ENCODE data around the gene PATZ1.

DNA sequence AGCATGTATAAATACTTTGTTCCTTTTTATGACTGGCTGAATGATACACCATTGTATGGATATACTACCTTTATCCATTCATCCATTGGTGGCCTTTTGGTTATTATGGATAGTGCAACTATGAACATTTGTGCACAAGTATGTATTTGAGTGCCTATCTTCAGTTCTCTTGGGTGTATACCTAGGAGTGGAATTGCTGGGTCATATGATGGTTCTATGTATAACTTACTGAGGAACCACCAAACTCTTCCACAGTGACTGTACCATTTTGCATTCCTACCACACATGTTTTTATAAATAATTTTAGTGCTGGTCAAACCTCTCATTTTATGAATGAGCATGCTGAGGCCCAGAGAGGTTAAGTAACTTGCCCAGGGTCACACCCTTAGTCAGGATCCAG lies 3.8 kb upstream of the PATZ1 start:
- TF ChIP-seq, protein P1, sequence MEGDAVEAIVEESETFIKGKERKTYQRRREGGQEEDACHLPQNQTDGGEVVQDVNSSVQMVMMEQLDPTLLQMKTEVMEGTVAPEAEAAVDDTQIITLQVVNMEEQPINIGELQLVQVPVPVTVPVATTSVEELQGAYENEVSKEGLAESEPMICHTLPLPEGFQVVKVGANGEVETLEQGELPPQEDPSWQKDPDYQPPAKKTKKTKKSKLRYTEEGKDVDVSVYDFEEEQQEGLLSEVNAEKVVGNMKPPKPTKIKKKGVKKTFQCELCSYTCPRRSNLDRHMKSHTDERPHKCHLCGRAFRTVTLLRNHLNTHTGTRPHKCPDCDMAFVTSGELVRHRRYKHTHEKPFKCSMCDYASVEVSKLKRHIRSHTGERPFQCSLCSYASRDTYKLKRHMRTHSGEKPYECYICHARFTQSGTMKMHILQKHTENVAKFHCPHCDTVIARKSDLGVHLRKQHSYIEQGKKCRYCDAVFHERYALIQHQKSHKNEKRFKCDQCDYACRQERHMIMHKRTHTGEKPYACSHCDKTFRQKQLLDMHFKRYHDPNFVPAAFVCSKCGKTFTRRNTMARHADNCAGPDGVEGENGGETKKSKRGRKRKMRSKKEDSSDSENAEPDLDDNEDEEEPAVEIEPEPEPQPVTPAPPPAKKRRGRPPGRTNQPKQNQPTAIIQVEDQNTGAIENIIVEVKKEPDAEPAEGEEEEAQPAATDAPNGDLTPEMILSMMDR (IDR thresholded peaks at IDR 0.05), result no peak
- no peak for TF ChIP-seq EP300 (IDR thresholded peaks at IDR 0.05)
